T-helper 1 cell treated with Interleukin-12 subunit alpha and Interleukin-12 subunit beta and Interleukin-4 antibody, amounts not matched to agents 30 ng/mL and 1 ng/mL, for 36 hours (primary cell): Measurements from ENCODE around the gene CST7. TPM values are rescaled to one million over a fixed set of nuclear protein-coding genes. Genes with fewer than 3 reads are reported as not detected.
"Not testable (repeated sequence)": the region's sequence is repeated elsewhere in the genome, so short reads cannot be mapped to it uniquely, and the experiment has no call there.

ENCODE experiments used
- intact Hi-C: fragments of 100-400 bp; cut with micrococcal nuclease; formaldehyde crosslinking; loops from one replicate; pipeline ENCODE4 v1.15.1; 2024
- total RNA-seq: library from RNA; stranded (reverse); gene quantifications from 2 replicates; pipeline ENCODE4 v1.2.3, GENCODE V29; 2022

The CST7 gene
- total RNA-seq, 1 donor from 2014 or later = 89.9 TPM

DNA sequence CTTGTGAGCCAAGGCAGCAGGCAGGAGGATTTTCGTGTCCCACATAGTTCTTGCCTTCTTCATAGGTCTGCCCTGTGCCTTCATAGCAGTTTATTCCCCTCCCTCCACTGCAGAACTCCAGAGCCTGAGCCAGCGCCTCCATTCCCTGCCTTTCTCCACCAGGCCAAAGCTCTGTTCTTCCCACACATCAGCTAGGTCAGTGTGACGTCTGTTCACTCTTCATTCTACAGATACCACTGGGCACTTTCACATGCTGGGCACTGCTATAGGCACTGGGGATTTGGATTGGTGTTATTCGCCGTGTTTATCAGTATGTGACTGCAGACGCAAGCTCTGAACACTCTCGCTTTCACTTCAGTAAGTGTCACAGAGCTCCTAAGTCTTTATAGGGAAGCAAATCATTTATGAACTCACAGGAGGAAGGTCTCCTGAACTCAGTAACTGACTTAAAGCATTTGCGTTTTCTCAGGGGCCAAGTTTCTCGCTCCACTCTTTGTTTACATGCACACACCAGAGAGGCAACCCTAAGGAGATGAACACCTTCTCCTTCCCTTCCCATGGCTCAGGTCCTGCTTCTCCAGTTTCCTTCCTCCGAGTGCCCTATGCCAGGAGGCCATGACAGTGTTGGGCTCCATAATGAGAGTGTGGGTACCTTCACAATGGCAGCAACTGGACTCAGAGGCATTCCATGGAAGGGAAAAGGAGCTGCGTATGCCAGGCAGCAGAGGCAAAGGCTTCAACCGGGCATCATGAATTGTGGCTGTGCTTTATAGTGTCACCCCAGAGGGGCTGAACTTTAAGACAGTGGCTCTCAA is 49.8 kb downstream of the CST7 start:
- intact Hi-C loops = no loop called here

DNA sequence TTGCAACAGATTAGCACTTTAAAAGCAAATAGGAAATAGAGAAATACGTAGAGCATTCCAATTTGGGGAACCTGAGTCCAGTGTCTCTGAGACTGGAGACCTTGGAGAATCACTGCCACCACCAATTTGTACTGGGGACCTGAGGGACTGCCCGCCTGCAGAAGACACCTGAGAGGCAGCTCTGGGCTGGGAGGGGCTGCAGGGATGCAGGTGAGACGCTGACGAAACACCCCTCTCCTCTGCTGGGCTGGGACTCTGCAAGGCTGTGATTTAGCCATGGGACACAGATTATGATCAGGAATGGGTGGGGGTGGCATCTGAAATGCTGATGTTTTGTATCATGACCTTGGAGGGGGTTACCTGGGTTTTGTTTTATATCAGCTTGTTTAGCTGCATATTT is 50.5 kb downstream of the CST7 start:
- intact Hi-C loops = no loop called here

DNA sequence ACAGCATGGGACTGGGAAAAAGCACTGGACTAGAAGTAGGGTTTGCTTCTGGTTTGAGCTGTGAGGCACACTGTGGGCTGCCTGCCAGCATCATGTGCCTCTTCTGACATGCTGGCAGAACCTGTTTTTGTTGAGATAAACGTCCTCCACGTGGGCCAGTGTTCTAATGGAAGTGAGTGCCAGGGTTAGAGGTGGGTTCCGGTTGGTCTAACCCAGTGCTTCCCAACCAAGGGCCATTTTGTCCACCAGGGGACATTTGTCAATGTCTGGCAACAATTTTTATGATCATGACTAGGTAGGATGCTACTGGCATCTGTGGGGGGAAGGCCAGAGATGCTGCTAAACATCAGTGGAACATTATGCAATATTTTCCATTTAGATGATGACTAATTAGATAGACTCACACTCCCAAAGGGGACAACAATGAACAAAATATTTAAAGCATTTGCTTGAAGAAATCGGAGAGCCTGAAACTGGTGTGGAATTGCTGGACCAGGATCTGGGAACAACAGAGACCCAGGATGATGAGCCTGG is 51.3 kb downstream of the CST7 start:
- intact Hi-C loops = no loop called here

GRCh38 chr20:25001323-25001722 is 52.3 kb downstream of the CST7 start:
- intact Hi-C loops = not testable (repeated sequence)

- intact Hi-C loops = no loop called here
Measured at GRCh38 chr20:25003002-25003401, 53.9 kb downstream of the CST7 start.

DNA sequence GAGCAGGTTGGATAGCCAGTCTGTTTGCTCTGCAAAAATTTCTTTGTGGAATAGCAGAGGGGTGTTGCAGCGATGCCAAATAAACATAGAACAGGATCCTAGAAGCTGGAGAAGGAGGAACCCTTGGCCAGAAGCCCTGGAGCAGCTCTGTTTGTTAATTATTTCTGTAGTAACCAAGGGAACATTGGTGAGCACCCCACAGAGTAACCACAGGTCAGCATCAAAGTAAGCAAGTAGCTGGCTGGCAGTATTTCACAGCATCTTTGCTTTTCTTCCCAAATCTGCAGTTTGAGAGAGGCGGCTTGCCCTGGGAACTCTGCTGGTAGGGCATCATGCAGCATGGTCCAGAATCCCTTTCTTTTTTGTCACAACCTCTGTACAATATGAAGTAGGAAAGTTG is 56.2 kb downstream of the CST7 start:
- intact Hi-C loops = no loop called here

GRCh38 chr20:25005661-25006060 is 56.6 kb downstream of the CST7 start:
- intact Hi-C loops = no loop called here

DNA sequence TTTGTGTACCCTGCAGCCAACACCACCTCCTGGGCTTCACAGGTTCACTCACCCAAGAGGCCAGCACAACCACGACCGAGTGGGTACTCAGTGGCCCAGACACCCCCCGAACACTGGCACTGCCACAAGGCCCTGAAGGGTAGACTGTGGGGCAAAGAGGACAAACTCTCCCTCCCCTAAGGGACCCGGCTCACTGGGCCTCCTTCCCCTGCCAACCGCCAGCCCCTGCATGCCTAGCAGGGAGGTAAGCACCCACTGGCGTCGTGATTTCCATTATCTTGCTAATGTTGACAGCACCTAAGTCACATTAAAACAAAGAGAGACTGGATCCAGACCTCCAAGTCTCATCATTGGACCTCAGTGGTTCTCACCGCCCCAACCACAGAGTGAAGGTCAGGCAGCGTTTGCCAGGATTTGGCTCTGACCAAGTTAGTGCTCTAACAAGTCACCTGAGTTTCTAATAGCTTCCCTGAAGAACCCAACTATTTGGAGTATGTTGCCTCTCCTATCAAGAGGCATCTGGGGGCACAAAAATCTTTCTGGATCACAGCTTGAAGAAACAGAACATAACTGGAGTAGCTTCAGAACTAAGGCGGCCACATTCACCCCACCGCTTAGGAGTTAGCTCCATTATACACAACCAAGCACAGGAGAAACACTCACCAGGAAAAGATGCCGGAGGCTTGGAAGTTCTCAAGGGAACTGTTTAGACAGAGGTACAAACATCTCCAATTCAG is 57.5 kb downstream of the CST7 start:
- intact Hi-C loops = no loop called here

DNA sequence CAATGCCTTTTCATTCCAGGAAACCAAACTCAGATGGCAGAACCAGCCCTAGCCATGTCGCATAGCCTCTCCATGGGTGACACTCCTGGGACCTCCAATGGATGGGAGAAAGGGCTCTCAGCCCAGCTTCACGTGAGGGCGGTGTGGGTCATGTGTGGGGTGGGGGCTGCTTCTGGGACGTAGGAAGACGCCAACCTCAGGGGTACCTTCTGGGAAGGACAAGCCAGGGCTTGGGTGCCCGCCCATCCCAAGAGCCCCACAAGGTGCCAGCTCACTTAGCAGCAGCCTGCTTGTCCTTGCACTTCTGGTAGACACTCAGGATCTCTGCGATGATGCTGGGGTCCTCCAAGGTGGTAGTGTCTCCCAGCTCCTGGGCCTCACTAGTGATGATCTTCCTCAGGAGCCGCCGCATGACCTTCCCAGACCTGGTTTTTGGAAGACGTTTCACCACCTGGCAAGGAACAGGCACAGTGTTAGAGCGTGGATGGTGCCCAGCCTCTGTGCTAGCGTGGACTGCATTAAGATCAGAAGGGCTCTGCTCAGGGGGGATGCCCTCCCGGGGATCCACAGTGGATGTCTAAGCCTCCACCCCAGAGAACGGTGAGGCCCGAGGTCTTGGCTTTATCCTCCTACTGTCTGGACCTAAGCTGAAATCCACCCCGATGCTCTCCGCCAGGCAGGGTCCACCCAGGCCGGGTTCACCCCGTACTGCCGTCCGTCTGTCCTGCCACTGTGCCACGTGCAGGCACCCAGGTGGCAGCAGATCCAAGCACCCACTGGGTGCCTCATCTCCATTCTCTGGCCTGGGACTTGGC is 58.6 kb downstream of the CST7 start:
- intact Hi-C loops = no loop called here

- intact Hi-C loops = no loop called here
Measured at GRCh38 chr20:25008388-25009217, 59.5 kb downstream of the CST7 start.

Other genes with a start within 250 kb of the CST7 start
- gene APMAP, start 43.5 kb downstream of the CST7 start, total RNA-seq = 46.2 and 47.3 TPM in 2 replicates
- gene ACSS1, start 108.9 kb downstream of the CST7 start, total RNA-seq = 24.0 and 25.9 TPM in 2 replicates
- not detected in 2 replicates for gene VSX1, start 132.9 kb downstream of the CST7 start, total RNA-seq
- gene ENTPD6, start 246.4 kb downstream of the CST7 start, total RNA-seq = 36.1 and 38.0 TPM in 2 replicates